Bronchial epithelial cell (primary cell): ENCODE data around the gene NCL. TPM values are rescaled to one million over a fixed set of nuclear protein-coding genes. Genes with fewer than 3 reads are reported as not detected.
A peak's percentile ranks its signal among the peaks of the same experiment; 100 is the strongest.
"Not testable (repeated sequence)": the region's sequence is repeated elsewhere in the genome, so short reads cannot be mapped to it uniquely, and the experiment has no call there.

Experiments used
- DNase-seq: peaks from one replicate; pipeline ENCODE4 v3.0.0-alpha.2; 2010; ENCODE audit warnings: low read depth
- FAIRE-seq: peaks from 2 replicates; lab custom pipeline; 2011; peaks lifted over from hg19 to GRCh38; lab: Jason Lieb, UNC
- H3K27me3 ChIP-seq: 2 replicates; pipeline ENCODE4 v1.5.1; 2011; ENCODE audit warnings: low read length; ENCODE audit not compliant: control insufficient read depth, insufficient read depth
- H3K36me3 ChIP-seq: 2 replicates; pipeline ENCODE4 v1.5.1; 2011; ENCODE audit warnings: low read length; ENCODE audit not compliant: control insufficient read depth, insufficient read depth
- H3K4me3 ChIP-seq: 2 replicates; pipeline ENCODE4 v1.5.1; 2011; ENCODE audit warnings: mild to moderate bottlenecking, low read depth, low read length, control low read depth
- CTCF ChIP-seq: IDR thresholded peaks from 2 replicates; pipeline ENCODE4 v1.5.1; 2011; ENCODE audit warnings: mild to moderate bottlenecking, moderate library complexity, low read length, control low read depth, inconsistent platforms; ENCODE audit not compliant: insufficient read depth, severe bottlenecking
- total RNA-seq: library from RNA; depleted of rRNA; stranded (reverse); fragments of >200 nt; gene quantifications from 2 replicates; pipeline ENCODE4 v1.2.1, GENCODE V29; 2014

The NCL gene
- total RNA-seq, 1 donor from 2014 or later, result 134 TPM

GRCh38 chr2:231411831-231412617 lies 52.3 kb downstream of the NCL start:
- TF ChIP-seq CTCF, result peak; percentile 91
- Histone ChIP-seq H3K36me3 (no peaks in the 10 kb centered on the region), H3K4me3 (peak overlapping the region; percentile 46), H3K27me3 (no peaks in the 10 kb centered on the region)
- no peak for FAIRE-seq
- peak; percentile 72 for DNase-seq

- H3K4me3 ChIP-seq, result no peak overlapping the region
- no peaks in the 10 kb centered on the region for H3K27me3 ChIP-seq
- DNase-seq (no peak), FAIRE-seq (no peak)
- TF ChIP-seq CTCF, result no peak
- no peaks in the 10 kb centered on the region for H3K36me3 ChIP-seq
These were observed 53.0 kb downstream of the NCL start for GRCh38 chr2:231411237-231411636.

- no peak for FAIRE-seq
- DNase-seq, result no peak
- Histone ChIP-seq H3K4me3 (no peak overlapping the region), H3K36me3 (no peaks in the 10 kb centered on the region), H3K27me3 (no peaks in the 10 kb centered on the region)
- TF ChIP-seq CTCF, result peak; percentile 39
These were observed 53.8 kb downstream of the NCL start for GRCh38 chr2:231410293-231411004.

GRCh38 chr2:231409776-231410175 lies 54.5 kb downstream of the NCL start:
- Histone ChIP-seq H3K27me3 (no peaks in the 10 kb centered on the region), H3K36me3 (no peaks in the 10 kb centered on the region), H3K4me3 (no peak overlapping the region)
- TF ChIP-seq CTCF, result no peak
- no peak for DNase-seq
- no peak for FAIRE-seq

GRCh38 chr2:231408304-231408703 lies 56.0 kb downstream of the NCL start:
- FAIRE-seq, H3K4me3 ChIP-seq, DNase-seq: not testable (repeated sequence)

GRCh38 chr2:231407686-231408085 lies 56.6 kb downstream of the NCL start:
- FAIRE-seq, H3K36me3 ChIP-seq, H3K4me3 ChIP-seq, DNase-seq, H3K27me3 ChIP-seq: not testable (repeated sequence)

More at GRCh38 chr2:231408304-231408703, 56.0 kb downstream of the NCL start:
- not testable (repeated sequence) for H3K27me3 ChIP-seq, H3K36me3 ChIP-seq
